Activated CD4-positive, alpha-beta T cell treated with anti-CD3 and anti-CD28 coated beads, Interleukin-2, amount 10 ng/mL, durations not matched to agents 24 days and 14 days (primary cell): ENCODE data around the gene PAGE5. TPM values are rescaled to one million over a fixed set of nuclear protein-coding genes. Genes with fewer than 3 reads are reported as not detected.

Source experiments
- DNase-seq: peaks from one replicate; pipeline ENCODE4 v3.0.0; 2022
- H3K27ac Mint-ChIP-seq: one replicate; pipeline ENCODE4 v1.8.0; 2022; ENCODE audit warnings: mild to moderate bottlenecking, mixed read lengths
- H3K27me3 Mint-ChIP-seq: one replicate; pipeline ENCODE4 v1.8.0; 2022; ENCODE audit warnings: mixed read lengths
- H3K36me3 Mint-ChIP-seq: one replicate; pipeline ENCODE4 v1.8.0; 2022; ENCODE audit warnings: low read depth, mild to moderate bottlenecking, mixed read lengths
- H3K4me1 Mint-ChIP-seq: one replicate; pipeline ENCODE4 v1.8.0; 2021; ENCODE audit warnings: mixed read lengths
- H3K4me3 Mint-ChIP-seq: one replicate; pipeline ENCODE4 v1.8.0; 2022; ENCODE audit warnings: mild to moderate bottlenecking, moderate library complexity, mixed read lengths
- H3K9me3 Mint-ChIP-seq: one replicate; pipeline ENCODE4 v1.8.0; 2021; ENCODE audit warnings: mixed read lengths
- intact Hi-C: fragments of 100-400 bp; cut with micrococcal nuclease; formaldehyde crosslinking; loops from one replicate; pipeline ENCODE4 v1.15.1; 2023
- total RNA-seq: library from RNA; stranded (reverse); gene quantifications from 2 replicates; pipeline ENCODE4 v1.2.3, GENCODE V29; 2022

PAGE5 gene
- not detected in 2 replicates for total RNA-seq

GRCh38 chrX:55220119-55220794, at the start of gene PAGE5:
Gene PAGE5, plus strand, starts transcription at chrX:55220346. Its CDS starts 1,037 bp downstream, at chrX:55221383.
- Mint-ChIP-seq H3K4me3 (no peak within 1 kb of the TSS), H3K36me3 (no peaks in the 10 kb centered on the region), H3K9me3 (no peaks in the 10 kb centered on the region), H3K27me3 (no peaks in the 10 kb centered on the region), H3K4me1 (no peaks in the 10 kb centered on the region), H3K27ac (no peak within 1 kb of the TSS)
- intact Hi-C loops, result no loop called here
- no peak for DNase-seq

DNA sequence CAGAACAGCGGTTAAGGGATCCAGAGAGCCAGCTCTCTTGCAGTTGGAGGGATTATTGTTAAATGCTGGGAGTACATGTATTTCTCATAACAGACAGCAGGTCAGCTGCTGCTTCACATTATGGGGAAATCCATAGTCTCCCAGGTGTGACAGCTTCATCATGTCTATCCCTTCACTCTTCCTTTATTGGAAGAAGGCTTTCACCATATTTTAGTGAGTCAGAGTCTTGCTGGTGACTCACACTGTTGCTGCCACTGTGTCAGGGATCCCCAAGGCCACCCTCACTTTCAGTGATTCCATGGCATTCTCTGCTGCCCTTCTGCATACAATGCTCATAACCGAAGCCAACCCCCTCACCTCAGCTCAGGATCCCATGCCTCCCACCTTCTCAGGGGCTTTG, 32.9 kb upstream of the PAGE5 start:
- H3K27me3 Mint-ChIP-seq, result no peaks in the 10 kb centered on the region
- no peak for DNase-seq
- H3K4me1 Mint-ChIP-seq, result no peaks in the 10 kb centered on the region
- no peak overlapping the region for H3K4me3 Mint-ChIP-seq
- intact Hi-C loops, result no loop called here
- H3K9me3 Mint-ChIP-seq, result no peaks in the 10 kb centered on the region
- no peaks in the 10 kb centered on the region for H3K36me3 Mint-ChIP-seq
- H3K27ac Mint-ChIP-seq, result no peak overlapping the region

DNA sequence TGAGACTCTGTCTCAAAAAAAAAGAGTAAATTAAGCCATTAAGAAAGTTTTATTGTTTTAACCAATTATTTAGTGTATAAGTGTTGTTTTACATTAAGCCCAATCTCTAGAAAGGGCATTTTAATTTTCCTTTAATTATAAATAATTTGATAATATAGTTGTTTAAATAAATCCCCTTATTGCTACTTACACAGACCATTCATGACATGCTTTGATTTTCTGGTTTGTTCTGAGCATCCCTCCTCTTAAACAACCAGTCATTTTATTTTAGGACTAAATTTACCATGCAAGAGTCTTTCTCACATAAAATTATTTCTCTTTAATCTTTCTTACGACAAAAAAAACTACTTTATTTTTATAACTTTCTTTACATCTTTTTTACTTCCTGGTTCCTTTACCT, 23.5 kb upstream of the PAGE5 start:
- H3K36me3 Mint-ChIP-seq, result no peaks in the 10 kb centered on the region
- intact Hi-C loops, result no loop called here
- H3K27me3 Mint-ChIP-seq, result no peaks in the 10 kb centered on the region
- H3K4me3 Mint-ChIP-seq, result no peak overlapping the region
- no peaks in the 10 kb centered on the region for H3K9me3 Mint-ChIP-seq
- no peak for DNase-seq
- H3K4me1 Mint-ChIP-seq, result no peaks in the 10 kb centered on the region
- H3K27ac Mint-ChIP-seq, result no peak overlapping the region

DNA sequence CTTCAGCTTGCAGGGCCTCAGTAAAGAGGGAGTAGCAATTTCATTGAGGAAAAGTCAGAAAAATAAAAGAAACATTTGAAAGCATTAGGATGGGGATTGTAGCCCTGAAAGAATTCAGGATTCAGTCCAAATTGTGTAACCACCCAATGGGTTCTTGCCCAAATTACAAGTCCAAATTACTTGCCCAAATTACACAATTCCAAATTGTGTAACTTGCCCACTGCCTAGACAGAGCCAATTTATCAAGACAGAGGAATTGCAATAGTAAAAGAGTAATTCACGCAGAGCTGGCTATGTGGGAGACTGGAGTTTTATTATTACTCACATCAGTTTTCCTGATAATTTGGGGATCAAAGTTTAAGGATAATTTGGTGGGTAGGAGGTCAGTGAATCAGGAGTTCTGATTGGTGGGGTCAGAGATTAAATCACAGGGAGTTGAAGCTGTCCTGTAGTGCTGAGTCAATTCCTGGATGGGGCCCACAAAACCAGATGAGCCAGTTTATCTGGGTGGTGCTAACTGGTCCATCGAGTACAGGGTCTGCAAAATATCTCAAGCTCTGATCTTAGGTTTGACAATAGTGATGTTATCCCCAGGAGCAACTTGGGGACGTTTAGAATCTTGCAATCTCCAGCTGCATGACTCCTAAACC, 18.1 kb upstream of the PAGE5 start:
- no peaks in the 10 kb centered on the region for H3K9me3 Mint-ChIP-seq
- no peak overlapping the region for H3K4me3 Mint-ChIP-seq
- H3K36me3 Mint-ChIP-seq, result no peaks in the 10 kb centered on the region
- no peak for DNase-seq
- H3K4me1 Mint-ChIP-seq, result no peaks in the 10 kb centered on the region
- no peak overlapping the region for H3K27ac Mint-ChIP-seq
- intact Hi-C loops, result no loop called here
- no peaks in the 10 kb centered on the region for H3K27me3 Mint-ChIP-seq

- H3K9me3 Mint-ChIP-seq, result no peaks in the 10 kb centered on the region
- DNase-seq, result no peak
- H3K4me3 Mint-ChIP-seq, result no peak overlapping the region
- intact Hi-C loops, result no loop called here
- H3K27me3 Mint-ChIP-seq, result no peaks in the 10 kb centered on the region
- H3K36me3 Mint-ChIP-seq, result no peaks in the 10 kb centered on the region
- no peak overlapping the region for H3K27ac Mint-ChIP-seq
- H3K4me1 Mint-ChIP-seq, result no peaks in the 10 kb centered on the region
These were observed 13.8 kb upstream of the PAGE5 start for GRCh38 chrX:55206162-55206941.

GRCh38 chrX:55210931-55211677, 9.0 kb upstream of the PAGE5 start:
- DNase-seq, result no peak
- Mint-ChIP-seq H3K27me3 (no peaks in the 10 kb centered on the region), H3K36me3 (no peaks in the 10 kb centered on the region), H3K4me1 (no peaks in the 10 kb centered on the region), H3K27ac (no peak overlapping the region), H3K4me3 (no peak overlapping the region), H3K9me3 (no peaks in the 10 kb centered on the region)
- intact Hi-C loops, result no loop called here

DNA sequence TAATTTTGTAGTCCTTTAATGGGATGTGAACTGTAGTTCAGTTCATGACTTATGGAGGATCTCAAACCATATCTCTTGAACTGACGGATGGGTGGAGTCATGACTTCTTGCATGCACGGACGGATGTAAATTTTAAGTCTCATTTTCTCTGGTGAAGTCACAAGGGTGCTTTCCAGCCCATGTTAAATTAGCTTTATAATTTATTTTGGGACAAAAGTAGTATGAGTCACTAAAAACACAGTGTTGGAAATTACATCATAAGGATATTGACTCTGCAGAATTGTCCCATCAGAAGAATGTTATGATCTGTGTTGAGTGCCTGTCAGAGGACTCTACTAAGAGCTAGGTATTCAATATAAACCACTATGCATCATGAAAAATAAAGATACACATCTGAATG, 6.8 kb upstream of the PAGE5 start:
- Mint-ChIP-seq H3K4me3 (no peak overlapping the region), H3K27me3 (no peaks in the 10 kb centered on the region), H3K4me1 (no peaks in the 10 kb centered on the region), H3K36me3 (no peaks in the 10 kb centered on the region), H3K9me3 (no peaks in the 10 kb centered on the region), H3K27ac (no peak overlapping the region)
- intact Hi-C loops, result no loop called here
- no peak for DNase-seq

DNA sequence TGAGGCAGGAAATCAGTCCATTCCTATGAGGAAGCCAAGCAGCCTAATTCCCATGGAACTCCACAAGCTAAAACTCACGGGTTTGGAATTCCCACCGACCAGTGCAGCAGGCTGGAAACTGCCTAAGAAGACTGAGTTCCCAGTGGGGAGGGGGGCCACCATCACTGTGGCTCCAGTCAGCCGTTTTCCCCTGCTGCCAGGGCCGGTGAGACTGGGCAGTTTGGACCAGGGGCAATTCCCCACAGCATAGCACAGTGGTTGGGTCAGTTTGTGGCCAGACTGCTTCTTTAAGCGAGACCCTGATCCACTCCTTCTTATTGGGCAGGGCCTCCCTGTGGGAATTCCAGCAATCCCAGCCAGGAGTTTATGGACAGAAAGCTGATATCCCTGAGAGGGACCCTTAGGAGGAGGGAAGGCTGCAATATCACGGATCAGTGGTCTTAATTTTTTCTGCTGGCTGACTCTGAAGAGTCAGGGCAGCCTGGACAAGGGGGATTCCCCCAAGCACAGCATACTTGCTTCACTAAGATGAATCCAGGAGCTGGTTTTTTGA, 20.7 kb downstream of the PAGE5 start:
- H3K27ac Mint-ChIP-seq, result no peak overlapping the region
- no peaks in the 10 kb centered on the region for H3K27me3 Mint-ChIP-seq
- no peaks in the 10 kb centered on the region for H3K9me3 Mint-ChIP-seq
- H3K4me3 Mint-ChIP-seq, result no peak overlapping the region
- H3K36me3 Mint-ChIP-seq, result no peaks in the 10 kb centered on the region
- H3K4me1 Mint-ChIP-seq, result no peaks in the 10 kb centered on the region
- intact Hi-C loops, result no loop called here
- no peak for DNase-seq

- no peak overlapping the region for H3K27ac Mint-ChIP-seq
- no peak overlapping the region for H3K4me3 Mint-ChIP-seq
- no peak for DNase-seq
- H3K36me3 Mint-ChIP-seq, result no peaks in the 10 kb centered on the region
- no peaks in the 10 kb centered on the region for H3K27me3 Mint-ChIP-seq
- intact Hi-C loops, result no loop called here
- no peaks in the 10 kb centered on the region for H3K9me3 Mint-ChIP-seq
- H3K4me1 Mint-ChIP-seq, result no peaks in the 10 kb centered on the region
These were observed 33.4 kb downstream of the PAGE5 start for GRCh38 chrX:55253528-55253927.

GRCh38 chrX:55260806-55261205, 40.7 kb downstream of the PAGE5 start:
- no peak for DNase-seq
- intact Hi-C loops, result no loop called here
- Mint-ChIP-seq H3K4me3 (no peak overlapping the region), H3K36me3 (no peaks in the 10 kb centered on the region), H3K4me1 (no peaks in the 10 kb centered on the region), H3K27me3 (no peaks in the 10 kb centered on the region), H3K27ac (no peak overlapping the region), H3K9me3 (no peaks in the 10 kb centered on the region)

DNA sequence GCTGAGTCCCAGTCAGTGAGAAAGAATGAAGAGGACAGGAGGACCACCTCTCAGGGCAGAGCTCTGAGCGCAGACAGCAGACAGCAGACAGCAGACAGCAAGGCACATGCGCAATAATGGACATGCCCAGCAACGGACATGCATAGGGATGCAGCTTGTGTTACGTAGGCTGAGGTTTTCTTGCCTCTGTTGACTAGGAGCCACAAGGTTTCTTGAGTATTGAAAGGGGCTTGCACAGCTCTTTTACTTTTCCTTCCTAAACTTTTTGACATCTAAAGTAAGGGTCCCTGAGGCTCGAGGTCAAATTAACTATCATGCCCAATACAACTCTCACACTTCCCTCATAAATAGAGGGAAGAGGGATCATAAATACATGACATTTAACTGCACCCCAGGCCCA, 44.7 kb downstream of the PAGE5 start, which contains the start of gene PAGE3:
TSS of gene PAGE3 (minus strand) at position 101 of the 400 bp plus-strand sequence. CDS start 1,013 bp downstream, outside the sequence.
- H3K27ac Mint-ChIP-seq, result no peak within 1 kb of the TSS
- no peaks in the 10 kb centered on the region for H3K4me1 Mint-ChIP-seq
- DNase-seq, result no peak
- intact Hi-C loops, result no loop called here
- no peaks in the 10 kb centered on the region for H3K36me3 Mint-ChIP-seq
- H3K27me3 Mint-ChIP-seq, result no peaks in the 10 kb centered on the region
- no peaks in the 10 kb centered on the region for H3K9me3 Mint-ChIP-seq
- H3K4me3 Mint-ChIP-seq, result no peak within 1 kb of the TSS
